Bone marrow (tissue), 2 donors: ENCODE data around the gene ANKS1B.
"Not testable (repeated sequence)": the region's sequence is repeated elsewhere in the genome, so short reads cannot be mapped to it uniquely, and the experiment has no call there.

Experiments used
- DNase-seq, 2 donors: peaks; one replicate each; lab custom pipeline; 2025; lab: John Stamatoyannopoulos, UW

The ANKS1B gene

DNA sequence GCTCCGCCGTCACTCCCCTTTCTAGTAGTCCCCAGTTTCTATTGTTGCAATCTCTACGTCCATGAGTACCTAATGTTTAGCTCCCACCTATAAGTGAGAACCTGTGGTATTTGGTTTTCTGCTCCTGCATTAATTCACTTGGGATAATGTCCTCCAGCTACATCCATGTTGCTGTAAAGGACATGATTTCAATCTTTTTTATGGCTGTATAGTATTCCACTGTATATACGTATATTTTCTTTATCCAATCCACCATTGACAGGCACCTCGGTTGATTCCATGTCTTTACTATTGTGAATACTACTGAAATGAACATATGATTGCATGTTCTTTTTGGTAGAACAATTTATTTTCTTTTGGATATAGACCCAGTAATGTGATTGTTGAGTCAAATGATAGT is 114.7 kb downstream of the ANKS1B start:
- no peak for DNase-seq

DNA sequence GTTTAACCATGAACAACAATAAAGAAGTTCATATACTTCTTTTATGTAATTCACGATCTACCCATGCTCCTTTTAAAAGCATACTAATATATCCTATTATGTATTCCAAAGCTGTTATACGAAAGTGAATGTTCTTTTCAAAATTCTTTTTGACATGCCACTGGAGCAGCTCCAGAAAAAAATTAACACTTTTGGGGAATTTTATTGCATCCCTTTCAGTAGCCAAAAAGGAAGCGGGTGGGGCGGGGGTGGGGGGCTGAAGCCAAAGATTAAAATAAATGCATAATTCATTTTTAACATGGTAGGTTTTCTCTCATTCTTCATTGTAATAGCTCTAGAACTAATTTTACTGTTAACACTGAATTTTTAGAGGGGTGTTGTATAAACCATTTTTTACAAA is 123.0 kb downstream of the ANKS1B start:
- no peak for DNase-seq

DNA sequence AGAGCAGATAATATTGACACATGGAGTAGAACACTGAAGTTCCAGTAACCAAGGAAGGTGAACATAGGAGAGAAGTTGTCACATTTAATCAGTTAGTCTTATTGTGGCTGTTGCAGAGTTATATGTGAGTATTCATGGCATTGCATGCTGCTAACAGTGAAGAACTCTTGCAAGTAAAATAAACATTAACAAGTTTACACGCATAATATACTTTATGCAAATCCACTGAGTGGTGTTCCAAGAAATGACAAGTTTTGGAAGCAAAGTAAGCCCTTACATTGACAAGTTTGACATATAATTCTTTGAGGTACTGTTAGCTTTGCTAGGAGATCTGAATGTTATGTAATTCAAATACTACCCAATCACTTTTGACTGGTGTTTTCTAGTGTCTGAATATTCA is 125.6 kb downstream of the ANKS1B start:
- DNase-seq, result no peak

DNA sequence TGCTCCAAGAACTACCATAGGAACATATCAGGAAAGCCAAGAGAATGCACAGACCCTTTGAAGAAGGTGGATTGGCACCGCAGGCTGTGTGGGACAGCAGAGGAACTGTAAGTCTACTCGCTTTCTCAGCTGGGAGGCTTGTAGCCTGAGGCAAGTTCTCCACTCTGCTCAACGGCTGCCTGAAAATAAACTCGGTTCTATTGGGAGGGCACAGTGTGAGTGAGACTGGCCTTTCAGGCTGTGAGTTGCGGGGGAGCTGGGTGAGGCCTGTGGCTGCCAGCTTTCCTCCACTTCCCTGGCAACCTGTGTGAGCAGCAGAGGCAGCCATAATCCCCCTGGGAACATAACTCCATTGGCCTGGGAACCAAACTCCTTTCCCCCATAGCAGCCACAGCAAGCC is 132.1 kb downstream of the ANKS1B start:
- DNase-seq, result no peak

DNA sequence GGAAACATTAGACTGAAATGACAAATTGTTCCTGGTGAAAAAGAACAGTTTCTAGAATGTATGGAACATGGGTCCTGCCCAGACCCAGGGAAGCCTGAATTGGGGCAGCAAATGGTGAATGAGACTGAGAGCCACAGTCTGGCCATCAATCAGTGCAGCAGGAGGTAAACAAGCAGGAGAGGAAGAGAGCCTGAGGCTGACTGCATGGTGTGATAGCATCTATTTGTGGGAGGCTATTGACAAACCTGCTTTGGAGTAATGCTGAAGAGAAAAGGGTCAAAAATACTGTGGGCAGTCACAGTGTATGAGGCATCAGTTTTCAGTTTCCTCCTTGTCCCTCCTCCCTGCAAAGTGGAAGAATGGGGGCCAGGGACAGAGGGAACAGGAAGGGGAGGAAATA is 136.8 kb downstream of the ANKS1B start:
- DNase-seq, result no peak

DNA sequence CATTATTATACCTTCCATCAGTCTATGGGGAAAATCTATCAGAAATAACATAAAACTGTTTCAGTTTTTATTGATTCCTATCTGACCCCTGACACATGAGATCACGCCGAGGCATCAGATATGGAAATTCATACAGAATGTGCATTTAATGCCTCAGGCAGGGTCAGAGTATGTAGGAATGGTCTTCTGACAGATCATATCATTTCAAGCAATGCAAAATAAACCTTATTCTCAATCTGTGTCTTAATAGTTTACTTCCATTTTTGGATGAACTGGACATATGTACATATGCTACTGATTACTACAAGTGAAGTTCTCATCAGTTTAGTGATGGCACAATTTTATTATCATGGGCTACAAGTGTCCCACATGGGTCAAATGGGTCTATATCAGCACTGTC is 150.0 kb downstream of the ANKS1B start:
- no peak for DNase-seq

DNA sequence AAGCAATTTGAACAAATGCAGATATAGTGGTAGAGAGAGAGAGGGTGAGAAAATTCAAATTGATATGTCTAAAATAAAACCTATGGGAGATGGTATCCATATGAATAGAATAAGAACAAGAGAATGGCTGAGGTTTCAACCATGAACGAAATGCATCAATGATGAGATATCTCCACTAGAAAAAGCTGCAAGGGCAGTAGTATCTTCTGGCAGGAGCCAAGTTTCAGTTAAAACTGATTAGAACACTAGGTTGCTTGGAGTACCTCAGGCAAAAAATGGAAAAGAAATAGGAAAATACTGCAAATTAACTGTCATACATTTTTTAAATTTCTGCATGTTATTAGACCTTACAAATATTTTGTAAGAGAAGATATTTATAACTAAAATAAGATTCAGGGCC is 151.3 kb downstream of the ANKS1B start:
- no peak for DNase-seq

DNA sequence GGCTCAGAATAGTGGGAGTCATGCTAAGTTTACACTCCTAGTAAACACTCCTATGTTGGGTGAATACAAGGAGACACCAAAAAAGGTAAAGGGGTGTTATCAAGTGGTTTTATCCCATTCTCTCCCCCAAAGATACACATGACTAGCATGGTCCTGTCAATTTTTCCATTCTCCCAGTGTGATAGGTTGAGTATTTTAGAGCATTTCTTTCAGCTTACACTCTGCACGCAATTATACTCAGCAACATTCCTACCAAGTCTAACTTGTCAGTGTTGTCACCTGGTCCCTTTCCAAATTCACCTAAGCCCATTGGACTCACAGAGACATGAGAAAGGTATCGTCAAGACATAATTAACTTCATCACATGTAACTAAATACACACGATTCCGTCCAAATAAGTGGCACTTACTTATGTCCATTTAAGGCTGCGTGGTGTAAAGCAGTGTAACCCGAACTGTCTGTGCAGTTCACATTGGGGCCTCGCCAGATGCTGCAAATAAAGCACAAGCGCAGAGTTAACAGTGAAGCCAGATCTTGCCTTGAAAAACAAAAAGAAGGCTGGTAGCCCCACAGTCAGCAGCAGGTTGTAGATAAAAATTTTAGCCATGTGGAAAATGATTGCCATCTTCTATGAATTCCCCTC is 159.7 kb downstream of the ANKS1B start:
- DNase-seq, result no peak

DNA sequence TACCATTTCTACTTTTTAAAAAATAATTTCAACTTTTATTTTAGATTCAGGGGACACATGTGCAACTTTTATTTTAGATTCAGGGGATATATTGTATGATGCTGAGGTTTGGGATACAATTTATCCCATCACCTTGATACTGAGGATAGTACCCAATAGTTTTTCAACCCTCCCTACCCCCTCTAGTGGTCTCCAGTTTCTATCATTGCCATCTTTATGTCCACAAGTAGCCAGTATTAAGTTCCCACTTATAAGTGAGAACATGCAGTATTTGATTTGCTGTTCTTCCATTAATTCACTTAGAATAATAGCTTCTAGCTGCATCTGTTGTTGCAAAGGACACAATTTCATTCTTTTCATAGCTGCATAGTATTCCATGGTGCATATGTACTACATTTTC is 162.5 kb downstream of the ANKS1B start:
- DNase-seq, result no peak

DNA sequence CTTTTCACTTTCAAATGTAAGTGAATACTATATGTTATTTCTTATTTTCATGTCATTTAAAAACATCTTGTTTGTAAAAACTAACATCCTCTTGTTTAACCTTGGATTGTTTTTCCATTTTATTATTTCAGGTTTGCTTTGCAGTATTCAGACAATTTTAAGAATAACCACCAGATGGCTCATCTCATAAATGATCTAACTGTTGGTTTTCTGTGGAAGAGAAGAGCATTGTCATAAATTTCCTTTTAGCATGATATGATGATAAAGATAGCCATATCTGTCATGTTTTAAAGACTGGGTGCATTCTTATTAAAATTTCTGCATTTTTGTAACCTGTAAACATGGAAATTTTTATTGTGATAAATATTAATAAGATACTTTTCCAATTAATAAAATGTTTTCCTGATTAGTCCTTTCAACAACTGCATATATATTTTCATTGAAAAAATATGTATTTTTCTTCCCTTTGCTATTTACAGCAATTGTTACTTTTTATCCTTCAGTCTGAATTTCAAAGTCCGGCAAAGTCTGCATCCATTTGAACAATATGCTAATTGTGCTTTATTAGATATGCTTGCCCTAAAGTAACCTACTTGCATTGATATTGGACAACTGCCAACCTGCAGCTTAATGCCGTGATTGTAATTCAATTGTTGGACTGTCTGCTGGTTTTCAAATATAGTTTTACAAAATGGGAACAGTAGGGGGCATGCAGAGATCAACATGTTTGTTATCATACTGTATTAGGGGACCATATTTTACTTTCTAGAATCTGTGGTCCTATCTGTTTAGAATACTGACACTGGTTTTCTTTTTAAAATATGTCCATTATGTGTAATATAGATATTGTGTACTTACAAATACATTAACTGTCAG is 173.8 kb downstream of the ANKS1B start:
- no peak for DNase-seq

DNA sequence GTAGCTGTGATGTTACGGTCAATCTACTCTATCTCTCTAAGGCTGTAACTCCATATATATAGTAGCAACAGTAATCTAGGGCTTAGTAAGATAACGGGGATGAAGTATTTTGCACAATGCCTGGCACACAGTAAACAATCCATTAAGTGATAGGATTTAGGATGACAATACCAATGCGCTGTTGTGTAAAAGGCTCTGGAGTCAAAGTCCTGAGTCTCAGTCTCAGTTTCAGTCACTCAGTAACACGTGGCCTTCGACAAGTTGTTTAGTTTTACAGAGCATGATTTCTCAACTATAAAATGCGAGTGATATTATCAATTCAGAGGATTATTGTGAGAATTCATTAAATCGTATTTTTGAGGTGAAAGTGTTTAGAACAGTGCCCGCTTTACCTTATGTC is 174.8 kb downstream of the ANKS1B start:
- no peak for DNase-seq

DNA sequence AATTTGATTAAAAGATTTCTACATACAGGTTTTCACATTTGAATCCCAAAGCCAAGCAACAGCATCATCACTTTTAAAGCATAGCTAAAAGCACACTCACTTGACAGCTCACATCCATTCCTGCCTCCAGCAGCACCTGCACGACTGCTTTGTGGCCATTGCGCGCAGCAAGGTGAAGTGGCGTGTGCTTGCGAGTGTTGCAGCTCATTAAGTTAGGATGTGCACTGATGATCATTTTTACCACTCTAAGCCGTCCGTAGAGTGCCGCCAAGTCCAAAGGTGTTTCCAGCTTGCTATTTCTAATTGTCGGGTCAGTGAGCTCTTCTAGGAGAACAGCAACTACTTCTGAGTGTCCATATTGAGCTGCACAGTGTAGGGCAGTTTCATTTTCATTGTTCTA is 178.4 kb downstream of the ANKS1B start:
- DNase-seq, result no peak

DNA sequence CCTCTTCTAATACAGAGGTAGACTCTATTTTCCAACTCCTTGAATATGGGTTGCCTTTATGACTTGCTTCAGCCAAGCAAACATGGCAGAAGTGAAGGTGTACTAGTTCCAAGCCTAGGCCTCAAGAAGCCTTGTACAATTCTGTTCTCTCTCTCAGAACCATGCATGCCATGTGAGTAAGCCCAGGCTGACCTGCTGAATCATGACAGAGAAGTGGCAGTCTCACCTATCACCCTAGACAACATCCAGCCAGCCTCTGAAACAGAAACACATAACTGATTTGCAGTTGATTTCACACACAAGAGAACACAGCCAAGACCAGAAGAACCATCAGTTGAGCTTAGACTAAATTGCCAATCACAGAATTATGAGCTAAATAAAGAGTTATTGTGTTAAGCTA is 180.0 kb downstream of the ANKS1B start:
- DNase-seq, result no peak

DNA sequence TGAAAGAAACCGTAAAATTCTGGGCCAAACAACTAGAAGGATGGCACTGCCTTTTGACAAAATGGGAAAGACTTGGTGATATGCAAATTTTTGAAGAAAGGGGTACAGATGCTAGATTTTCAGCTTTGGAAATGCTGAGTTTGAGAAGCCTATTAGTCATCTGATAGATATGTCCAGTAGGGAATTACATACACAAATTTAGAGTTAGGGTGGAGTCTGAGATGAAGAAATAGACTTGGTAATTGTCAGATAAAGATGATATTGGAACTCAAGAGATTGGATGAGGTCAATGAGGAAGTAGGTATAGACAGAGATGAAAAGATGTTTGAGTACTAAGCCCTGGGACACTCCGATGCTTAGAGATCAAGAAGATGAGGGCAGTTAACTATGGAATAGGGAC is 184.1 kb downstream of the ANKS1B start:
- DNase-seq, result no peak

DNA sequence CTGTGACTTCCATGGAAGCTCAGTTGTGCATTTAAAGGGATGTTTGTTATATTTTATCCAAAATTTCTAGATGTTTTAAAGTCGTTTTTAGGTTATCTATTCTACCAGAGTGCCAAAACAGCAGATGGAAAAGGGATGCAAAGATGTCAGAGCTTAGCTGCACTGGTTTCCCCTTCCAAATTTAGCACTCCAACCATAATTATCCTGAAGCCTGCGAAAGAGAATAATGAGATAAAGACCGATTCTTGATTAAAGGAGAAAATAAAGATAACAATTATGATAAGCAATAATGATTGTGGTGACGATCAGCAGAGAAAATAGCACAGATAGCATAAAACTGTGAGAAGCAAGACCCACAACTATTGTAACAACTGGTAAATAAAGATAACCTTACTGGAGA is 186.8 kb downstream of the ANKS1B start:
- not testable (repeated sequence) for DNase-seq

DNA sequence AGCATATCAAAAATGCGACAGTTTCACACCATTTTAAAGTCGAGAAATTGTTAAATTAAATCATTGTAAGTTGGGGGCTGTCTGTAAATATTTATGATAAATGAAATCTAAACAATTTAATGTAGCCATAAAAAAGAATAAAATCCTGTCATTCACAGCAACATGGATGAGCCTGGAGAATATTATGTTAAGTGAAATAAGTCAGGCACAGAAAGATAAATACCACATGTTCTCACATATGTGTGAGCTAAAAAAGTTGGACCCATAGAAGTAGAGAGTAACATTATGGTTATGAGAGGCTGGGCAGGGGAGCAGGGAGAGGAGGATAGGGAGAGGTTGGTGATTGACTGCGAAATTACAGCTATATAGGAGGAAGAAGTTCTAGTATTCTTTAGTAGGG is 201.3 kb downstream of the ANKS1B start:
- no peak for DNase-seq

DNA sequence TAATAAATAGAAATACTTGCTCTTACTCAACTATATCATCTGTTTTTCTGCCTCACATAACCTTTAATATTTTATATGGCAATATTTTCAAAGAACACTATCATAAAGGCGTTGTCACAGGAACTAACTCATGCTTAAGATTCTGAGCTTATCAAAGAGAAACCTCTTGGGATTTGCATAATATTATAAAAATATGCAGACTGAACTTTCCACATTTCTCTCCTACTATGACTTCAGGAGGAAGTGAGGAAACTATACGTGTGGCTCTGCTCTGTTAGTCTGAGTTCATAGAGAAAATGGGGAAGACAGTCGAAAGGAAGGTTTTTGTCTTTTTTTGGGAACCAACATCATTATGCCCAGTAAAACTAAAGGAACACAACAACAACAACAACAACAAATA is 212.5 kb downstream of the ANKS1B start:
- DNase-seq, result no peak

DNA sequence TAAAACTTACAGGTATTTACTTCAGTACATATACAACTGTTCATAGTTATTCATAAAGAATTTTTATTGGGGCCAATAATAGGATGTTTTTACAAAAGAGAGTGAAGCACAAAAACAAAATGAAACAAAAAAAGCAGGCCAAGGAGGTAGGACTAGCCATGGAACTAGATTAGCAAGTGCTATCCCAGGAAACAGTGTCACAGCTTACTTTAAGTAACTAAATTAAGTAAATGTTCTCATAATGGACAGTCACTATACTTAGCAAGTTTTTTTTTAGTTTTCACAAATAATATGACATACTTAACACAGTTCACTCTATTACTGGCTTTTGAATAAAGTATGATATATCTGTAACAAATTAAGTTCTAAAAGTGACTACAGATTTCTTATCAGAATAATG is 213.1 kb downstream of the ANKS1B start:
- no peak for DNase-seq

DNA sequence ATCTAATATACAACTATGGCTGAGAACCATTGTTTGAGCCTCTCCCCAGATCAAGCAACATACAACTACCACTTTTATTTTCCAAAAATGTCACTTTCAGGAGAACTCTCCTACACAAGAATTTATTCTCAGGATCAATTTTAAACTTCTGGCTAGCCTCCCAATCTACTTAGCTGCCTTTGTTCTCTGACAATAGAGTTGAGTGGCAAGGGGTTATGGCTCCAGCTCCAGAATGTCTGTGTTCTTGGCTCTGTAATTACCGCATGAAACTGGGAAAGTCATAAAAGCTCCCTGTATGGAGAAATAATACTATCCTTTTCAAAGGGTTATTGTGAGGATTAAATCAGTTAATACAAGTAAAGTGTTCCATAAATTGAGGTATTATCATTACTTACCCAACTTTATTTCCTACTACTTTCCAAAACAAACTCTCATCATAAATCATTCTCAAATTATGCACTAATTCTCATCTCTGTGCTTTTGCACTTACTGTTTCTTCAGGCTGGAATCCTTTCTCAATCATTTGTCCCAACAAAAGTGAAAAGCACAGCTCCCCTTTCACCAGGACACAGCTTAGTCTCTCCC is 215.2 kb downstream of the ANKS1B start:
- no peak for DNase-seq

DNA sequence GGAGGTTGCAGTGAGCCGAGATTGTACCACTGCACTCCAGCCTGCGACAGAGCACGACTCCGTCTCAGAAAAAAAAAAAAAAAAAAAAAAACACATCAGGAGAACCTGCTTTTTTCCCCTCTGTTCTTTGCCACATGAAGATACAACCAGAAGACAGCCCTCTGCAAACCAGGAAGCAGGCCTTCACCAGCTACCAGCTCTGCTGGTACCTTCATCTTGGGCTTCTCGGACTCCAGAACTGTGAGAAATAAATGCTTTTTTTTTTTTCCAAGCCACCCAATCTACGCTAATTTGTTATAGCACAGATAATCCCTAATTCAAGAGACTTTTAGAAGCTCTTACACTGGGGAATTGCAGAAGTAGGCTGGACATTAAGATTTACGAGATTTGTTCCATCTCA is 216.0 kb downstream of the ANKS1B start:
- no peak for DNase-seq

DNA sequence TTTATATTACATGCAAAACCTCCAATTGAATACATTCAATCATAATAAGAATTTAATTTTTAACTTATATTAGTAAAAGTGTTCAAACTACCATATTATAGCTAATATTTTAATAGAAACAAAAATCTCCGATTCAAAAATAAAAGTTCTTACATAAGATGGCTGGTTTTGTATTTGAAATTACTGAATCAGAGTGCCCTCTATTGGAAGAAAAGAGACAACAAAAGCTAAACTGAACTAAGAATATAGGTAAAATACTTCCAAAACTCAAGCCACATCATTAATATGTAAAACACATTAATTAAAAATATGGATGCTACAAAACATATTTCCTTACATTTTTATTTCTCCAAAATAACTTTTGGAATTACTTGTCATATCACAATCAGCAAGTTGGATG is 216.9 kb downstream of the ANKS1B start:
- no peak for DNase-seq

DNA sequence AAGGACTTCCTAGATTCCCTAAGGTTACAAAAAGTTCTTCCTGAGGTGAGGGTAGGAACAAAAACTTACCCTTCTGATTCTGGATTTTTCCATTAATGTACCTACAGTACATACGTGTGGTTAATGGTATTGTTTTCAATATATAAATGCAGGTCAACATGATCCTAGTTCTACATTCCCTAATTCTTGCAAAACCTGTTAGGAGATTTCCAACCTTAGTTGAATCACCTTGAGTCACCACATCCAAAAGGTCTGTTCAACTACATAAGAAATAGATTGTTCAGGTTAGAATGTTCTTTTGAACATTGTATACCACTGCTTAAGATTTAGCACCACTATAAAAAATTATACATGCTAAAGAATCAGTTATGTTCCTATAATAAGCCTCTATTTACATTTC is 218.3 kb downstream of the ANKS1B start:
- no peak for DNase-seq

DNA sequence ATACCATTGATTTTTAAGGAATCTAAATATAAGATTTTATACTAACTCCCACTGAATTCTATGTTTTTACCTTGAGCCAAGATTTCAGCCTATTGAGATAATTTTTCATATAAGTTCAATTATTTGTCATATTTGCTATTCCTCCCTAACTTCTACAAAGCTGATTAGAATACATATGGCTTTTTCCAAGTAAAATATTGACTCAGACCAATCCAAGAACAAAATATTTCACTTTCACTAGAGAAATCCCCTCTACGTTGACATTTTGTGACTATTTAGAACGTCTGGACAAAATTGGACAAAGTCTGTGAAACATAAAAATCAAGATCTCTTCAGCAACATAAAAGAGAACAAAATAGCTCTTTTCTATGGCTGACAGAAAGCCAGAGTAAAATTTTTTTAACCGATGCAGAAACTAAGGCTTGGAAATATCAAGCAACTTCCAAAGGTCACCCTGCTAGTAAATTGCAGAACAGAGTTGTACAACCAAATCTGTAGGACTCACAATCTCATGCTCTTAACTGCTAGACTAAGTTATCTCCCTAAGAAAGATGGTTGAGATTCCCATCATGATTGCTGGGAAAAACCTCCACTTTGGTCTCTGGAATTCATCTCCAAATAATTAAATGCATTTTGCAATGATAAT is 219.1 kb downstream of the ANKS1B start:
- DNase-seq, result no peak
